ENCODE results near the gene HAS3. TPM values are rescaled to one million over a fixed set of nuclear protein-coding genes. Genes with fewer than 3 reads are reported as not detected.

HAS3 gene
- total RNA-seq, 1 donor from 2014 or later = 0.75 TPM

- TF ChIP-seq, protein P1, sequence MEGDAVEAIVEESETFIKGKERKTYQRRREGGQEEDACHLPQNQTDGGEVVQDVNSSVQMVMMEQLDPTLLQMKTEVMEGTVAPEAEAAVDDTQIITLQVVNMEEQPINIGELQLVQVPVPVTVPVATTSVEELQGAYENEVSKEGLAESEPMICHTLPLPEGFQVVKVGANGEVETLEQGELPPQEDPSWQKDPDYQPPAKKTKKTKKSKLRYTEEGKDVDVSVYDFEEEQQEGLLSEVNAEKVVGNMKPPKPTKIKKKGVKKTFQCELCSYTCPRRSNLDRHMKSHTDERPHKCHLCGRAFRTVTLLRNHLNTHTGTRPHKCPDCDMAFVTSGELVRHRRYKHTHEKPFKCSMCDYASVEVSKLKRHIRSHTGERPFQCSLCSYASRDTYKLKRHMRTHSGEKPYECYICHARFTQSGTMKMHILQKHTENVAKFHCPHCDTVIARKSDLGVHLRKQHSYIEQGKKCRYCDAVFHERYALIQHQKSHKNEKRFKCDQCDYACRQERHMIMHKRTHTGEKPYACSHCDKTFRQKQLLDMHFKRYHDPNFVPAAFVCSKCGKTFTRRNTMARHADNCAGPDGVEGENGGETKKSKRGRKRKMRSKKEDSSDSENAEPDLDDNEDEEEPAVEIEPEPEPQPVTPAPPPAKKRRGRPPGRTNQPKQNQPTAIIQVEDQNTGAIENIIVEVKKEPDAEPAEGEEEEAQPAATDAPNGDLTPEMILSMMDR (IDR thresholded peaks at IDR 0.05; ENCODE audit: insufficient read depth, low read length, poor library complexity, severe bottlenecking) = no peak
- Histone ChIP-seq H3K4me3 (ENCODE audit: low read depth, low read length) (no peak overlapping the region), H3K27me3 (ENCODE audit: control insufficient read depth, insufficient read depth, low read length) (no peaks in the 10 kb centered on the region), H3K36me3 (ENCODE audit: control insufficient read depth, insufficient read depth, low read length) (no peaks in the 10 kb centered on the region)
- DNase-seq (ENCODE audit: low read depth) = peak; percentile 86
These were observed 28.2 kb upstream of the HAS3 start for GRCh38 chr16:69077251-69077650.

DNA sequence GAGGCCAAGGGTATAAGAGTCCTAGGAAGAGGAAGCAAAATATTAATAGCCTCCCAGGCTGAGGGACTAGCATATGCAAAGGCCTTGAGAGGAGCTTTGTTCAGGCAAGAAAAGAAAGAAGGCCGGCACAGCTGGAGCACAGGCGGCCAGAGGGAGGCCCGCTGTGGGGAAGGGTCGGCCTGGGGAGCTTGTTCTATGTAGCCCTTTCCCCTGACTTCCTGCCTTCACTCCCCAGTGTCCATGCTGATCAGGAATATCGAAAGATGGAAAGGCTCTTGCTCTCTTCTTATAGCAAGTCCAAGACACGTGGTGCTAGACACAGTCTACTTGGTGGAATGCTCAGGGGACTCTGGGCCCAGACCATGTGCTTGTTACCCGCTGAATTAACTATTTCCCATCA is 27.4 kb upstream of the HAS3 start:
- TF ChIP-seq, protein P1 (IDR thresholded peaks at IDR 0.05; ENCODE audit: insufficient read depth, low read length, poor library complexity, severe bottlenecking) = no peak
- no peak for DNase-seq (ENCODE audit: low read depth)
- Histone ChIP-seq H3K27me3 (ENCODE audit: control insufficient read depth, insufficient read depth, low read length) (no peaks in the 10 kb centered on the region), H3K4me3 (ENCODE audit: low read depth, low read length) (no peak overlapping the region), H3K36me3 (ENCODE audit: control insufficient read depth, insufficient read depth, low read length) (no peaks in the 10 kb centered on the region)

- Histone ChIP-seq H3K36me3 (ENCODE audit: control insufficient read depth, insufficient read depth, low read length) (no peaks in the 10 kb centered on the region), H3K4me3 (ENCODE audit: low read depth, low read length) (no peak overlapping the region), H3K27me3 (ENCODE audit: control insufficient read depth, insufficient read depth, low read length) (no peaks in the 10 kb centered on the region)
- no peak for DNase-seq (ENCODE audit: low read depth)
- TF ChIP-seq, protein P1 (IDR thresholded peaks at IDR 0.05; ENCODE audit: insufficient read depth, low read length, poor library complexity, severe bottlenecking) = no peak
These were observed 25.8 kb upstream of the HAS3 start for GRCh38 chr16:69079697-69080096.

DNA sequence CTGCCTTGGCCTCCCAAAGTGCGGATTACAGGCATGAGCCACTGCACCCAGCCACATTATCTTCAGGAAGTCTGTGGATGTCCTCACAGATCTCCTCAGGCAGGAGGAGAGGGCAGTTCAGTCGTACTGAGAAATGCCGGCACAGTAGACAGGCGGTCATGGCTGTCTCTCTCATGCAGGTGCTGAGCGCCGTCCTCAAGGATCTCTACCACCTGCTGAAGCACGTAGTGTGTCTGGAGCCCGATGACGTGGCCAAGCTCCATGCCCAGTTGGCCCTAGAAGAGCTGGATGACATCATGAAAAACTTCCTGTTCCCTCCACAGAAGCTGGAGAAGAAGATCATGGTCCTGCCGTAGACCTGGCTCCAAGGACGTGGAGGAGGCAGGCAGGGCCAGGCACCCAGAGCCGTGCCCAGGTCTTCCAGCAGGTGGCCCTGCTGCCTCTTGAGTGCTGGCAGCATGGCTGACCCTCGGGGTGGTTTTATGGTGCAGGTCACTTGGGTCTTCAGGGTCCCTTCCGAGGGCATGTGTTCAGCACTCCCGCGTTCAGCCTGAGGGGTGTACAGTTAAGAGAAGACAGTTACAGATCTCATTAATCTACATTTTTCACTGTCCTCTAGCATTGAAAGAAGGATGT is 22.0 kb upstream of the HAS3 start:
- TF ChIP-seq, protein P1 (IDR thresholded peaks at IDR 0.05; ENCODE audit: insufficient read depth, low read length, poor library complexity, severe bottlenecking) = peak; percentile 30
- Histone ChIP-seq H3K27me3 (ENCODE audit: control insufficient read depth, insufficient read depth, low read length) (no peaks in the 10 kb centered on the region), H3K4me3 (ENCODE audit: low read depth, low read length) (no peak overlapping the region), H3K36me3 (ENCODE audit: control insufficient read depth, insufficient read depth, low read length) (no peaks in the 10 kb centered on the region)
- DNase-seq (ENCODE audit: low read depth) = no peak

DNA sequence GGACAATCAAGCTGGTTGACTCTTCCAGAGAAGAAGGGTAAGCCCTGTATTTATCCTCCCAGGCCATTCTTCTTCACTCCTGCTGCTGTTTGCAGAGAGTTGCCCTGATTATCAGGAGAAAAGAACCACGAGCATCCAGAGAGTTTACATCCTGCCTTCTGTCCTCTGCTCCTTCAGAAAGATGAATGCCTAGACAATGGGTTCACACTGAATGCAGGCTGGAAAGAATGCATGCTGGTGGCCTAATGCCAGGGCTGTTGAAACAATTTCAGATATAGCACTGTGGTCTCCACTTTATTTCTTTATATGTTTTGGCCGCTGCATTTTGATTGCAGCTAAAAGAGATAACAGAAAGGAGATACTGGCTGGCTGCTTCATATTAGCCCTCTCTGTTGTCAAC is 21.2 kb upstream of the HAS3 start:
- H3K4me3 ChIP-seq (ENCODE audit: low read depth, low read length) = no peak overlapping the region
- no peaks in the 10 kb centered on the region for H3K27me3 ChIP-seq (ENCODE audit: control insufficient read depth, insufficient read depth, low read length)
- H3K36me3 ChIP-seq (ENCODE audit: control insufficient read depth, insufficient read depth, low read length) = no peaks in the 10 kb centered on the region
- TF ChIP-seq, protein P1 (IDR thresholded peaks at IDR 0.05; ENCODE audit: insufficient read depth, low read length, poor library complexity, severe bottlenecking) = no peak
- DNase-seq (ENCODE audit: low read depth) = no peak

Measured in kidney epithelial cell (primary cell).